GM19372 (cell line): ENCODE measurements around the gene F7.
"Not testable (repeated sequence)": the region's sequence is repeated elsewhere in the genome, so short reads cannot be mapped to it uniquely, and the experiment has no call there.

ENCODE experiments used
- ATAC-seq: cut with Tn5 transposase; IDR thresholded peaks from one replicate; pipeline ENCODE4 v1.9.1; 2021; ENCODE audit warnings: mild to moderate bottlenecking, low read depth, moderate library complexity; ENCODE audit not compliant: unreplicated experiment

F7 gene

GRCh38 chr13:113098162-113098732 is 7.3 kb upstream of the F7 start:
- no peak for ATAC-seq

DNA sequence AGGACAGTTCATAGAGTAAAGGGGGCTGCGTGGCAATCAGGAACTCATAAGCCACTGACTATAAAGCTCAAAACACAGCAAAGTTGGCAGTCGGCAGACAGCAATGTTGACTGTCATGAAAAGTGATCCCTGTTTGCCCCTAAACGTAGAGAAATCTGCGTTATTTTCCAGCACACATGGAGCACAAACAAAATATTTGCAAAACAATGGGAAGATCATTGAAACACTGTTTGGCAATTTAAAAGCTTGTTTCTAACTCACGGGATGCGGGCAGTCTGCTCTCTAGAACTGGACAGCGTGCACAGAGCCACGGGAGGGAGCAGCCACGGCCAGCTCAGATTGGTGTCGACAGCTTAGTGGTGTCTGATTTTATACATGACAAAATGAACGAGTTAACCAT is 6.4 kb upstream of the F7 start:
- ATAC-seq: no peak

DNA sequence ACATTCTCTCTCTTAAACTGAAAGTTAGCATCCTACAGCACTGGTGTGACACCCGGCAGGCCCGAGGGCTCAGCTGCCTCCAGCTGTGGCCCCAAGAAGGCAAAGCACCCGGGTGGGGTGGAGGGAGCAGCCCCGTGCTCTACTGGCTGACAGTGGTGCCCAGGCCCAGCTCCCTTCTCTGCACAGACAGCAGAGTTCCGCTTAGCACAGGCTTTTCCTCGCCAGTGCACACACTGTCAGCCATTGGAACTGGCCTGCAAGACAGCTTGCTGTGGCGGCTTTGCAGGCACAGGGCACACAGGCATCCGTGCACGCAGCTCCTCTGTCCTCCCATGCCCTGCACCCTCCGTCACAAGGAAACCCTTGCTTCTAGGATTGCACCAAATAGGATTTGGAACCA is 3.3 kb upstream of the F7 start:
- ATAC-seq: not testable (repeated sequence)

DNA sequence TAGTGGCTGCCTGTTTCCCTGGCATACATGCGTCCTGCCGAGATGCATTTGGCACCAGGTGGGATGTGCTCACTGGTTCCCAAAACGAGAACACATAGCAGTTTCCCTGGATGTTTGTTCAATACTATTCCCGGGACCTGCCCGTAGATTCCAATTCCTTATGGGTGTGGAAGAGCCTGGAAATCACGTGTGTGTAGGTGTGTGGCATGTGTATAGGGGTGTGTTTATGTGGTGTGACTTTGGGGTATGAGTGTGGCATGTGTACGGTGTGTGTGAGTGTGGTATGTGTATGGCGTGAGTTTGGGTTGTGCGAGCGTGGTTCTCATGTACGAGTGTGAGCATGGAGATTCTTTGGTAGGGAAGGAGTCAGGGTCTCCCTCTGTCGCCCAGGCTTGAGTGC is 2.9 kb upstream of the F7 start:
- ATAC-seq: no peak

DNA sequence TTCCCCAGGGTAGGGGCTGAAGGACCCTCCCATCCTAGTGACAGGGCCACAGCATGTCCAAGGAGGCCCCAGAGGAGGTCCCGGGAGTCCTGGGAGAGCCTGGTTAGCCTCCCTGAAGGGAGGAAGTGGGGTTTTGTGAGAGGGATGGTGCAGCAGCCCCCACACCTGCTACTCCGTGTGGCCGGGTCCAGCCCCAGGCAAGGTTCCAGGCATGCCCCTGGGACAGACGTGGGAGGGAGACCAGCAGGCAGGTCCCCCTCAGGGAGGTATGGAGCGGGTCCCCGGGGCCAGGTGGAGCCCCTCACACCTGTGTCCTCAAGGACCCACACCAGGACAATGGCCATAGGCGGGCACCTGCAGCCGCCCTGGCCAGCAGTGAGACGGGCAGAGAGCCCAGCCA is 1.9 kb upstream of the F7 start:
- ATAC-seq: no peak

DNA sequence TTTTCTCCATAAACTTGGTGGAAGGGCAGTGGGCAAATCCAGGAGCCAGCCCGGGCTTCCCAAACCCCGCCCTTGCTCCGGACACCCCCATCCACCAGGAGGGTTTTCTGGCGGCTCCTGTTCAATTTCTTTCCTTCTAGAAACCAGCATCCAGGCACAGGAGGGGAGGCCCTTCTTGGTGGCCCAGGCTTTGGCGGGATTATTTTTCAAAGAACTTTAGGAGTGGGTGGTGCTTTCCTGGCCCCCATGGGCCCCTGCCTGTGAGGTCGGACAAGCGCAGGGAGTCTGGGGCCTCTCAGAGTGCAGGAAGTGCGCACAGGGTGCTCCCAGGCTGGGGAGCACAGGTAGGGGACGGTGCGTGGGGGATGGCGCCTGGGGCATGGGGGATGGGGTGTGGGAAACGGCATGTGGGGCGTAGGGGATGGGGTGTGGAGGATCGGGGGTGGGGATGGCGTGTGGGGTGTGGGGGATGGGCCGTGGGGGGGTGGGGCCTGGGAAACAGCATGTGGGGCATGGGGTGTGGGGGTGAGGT is 396 bp downstream of the F7 start:
- ATAC-seq: no peak

DNA sequence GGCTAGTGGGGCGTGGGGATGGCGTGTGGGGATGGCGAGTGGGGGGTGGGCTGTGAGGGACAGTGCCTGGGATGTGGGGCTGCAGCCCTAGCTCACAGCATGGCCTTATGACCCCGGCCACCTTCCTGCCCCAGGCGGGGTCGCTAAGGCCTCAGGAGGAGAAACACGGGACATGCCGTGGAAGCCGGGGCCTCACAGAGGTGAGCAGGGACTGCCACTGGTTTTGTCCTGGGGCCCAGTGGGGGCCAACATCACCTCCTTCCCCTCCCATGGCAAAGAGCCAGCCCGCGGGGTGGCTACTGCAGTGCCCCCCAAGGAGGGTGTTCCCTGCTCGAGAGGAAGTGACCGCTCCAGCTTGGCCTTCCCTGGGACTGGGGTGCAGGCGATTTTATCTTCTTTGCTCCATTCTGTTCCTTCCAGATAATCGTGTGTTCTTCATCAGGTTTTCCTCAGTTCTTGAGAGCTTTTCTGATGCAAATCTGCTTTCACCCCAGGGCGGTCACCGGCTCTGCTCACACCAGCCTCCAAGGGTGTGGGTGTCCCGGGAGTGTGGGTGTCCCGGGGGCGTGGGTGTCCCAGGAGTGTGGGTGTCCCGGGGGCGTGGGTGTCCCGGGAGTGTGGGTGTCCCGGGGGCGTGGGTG is 1.2 kb downstream of the F7 start:
- ATAC-seq: no peak

GRCh38 chr13:113108521-113108920 is 2.9 kb downstream of the F7 start:
- ATAC-seq: not testable (repeated sequence)

DNA sequence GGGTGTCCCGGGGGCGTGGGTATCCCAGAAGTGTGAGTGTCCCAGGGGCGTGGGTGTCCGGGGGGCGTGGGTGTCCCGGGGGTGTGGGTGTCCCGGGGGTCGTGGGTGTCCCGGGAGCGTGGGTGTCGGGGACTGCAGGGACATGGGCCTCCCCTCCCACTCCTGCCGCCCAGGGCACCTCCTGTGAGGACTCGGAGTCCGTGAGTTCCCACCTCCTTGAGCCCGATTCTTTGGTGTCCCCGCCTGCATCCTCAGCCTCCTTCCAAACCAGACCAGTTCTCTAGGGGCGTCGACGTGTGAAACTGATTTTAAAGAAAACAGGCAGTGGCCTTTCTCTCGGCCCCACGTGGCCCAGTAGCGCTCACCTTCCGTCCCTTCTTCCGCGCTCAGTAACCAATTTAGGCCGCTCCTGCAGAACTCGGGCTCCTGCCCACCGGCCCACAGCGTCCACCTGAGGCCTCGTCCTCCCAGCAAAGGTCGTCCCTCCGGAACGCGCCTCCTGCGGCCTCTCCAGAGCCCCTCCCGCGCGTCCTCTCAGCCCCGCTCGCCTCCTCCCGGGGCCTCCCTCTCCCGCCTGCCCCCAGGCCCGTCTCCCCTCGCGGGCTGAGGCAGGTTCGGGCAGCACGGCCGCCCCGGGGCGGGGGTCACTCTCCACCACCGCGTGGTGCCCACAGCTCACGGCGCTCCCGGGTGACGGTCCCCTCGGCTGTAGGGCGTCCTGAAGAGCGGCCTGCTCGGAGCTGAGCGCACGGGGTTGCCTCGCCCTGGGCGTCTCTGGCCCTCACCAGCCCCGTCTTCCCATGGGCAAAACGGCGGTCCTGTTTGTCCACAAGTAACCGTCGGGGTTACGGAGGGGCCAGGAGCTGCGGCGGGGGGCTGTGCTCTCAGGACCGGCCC is 3.8 kb downstream of the F7 start:
- no peak for ATAC-seq

GRCh38 chr13:113110048-113110851 is 4.7 kb downstream of the F7 start:
- ATAC-seq: no peak

GRCh38 chr13:113110852-113111315 is 5.3 kb downstream of the F7 start:
- no peak for ATAC-seq

GRCh38 chr13:113111821-113112220 is 6.2 kb downstream of the F7 start:
- ATAC-seq: not testable (repeated sequence)

DNA sequence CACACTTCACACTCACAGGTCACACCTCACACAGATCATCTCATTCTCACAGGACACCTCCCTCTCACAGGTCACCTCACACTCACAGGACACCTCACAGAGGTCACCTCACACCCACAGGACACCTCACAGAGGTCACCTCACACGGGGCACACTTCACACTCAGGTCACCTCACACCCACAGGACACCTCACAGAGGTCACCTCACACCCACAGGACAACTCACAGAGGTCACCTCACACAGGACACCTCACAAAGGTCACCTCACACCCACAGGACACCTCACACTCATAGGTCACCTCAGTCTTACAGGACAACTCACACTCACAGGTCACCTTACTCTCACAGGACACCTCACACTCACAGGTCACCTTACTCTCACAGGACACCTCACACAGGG is 6.9 kb downstream of the F7 start:
- ATAC-seq: not testable (repeated sequence)

- ATAC-seq: no peak
Measured at GRCh38 chr13:113112893-113113845, 7.6 kb downstream of the F7 start.

- no peak for ATAC-seq
Measured at GRCh38 chr13:113113846-113114271, 8.3 kb downstream of the F7 start.

DNA sequence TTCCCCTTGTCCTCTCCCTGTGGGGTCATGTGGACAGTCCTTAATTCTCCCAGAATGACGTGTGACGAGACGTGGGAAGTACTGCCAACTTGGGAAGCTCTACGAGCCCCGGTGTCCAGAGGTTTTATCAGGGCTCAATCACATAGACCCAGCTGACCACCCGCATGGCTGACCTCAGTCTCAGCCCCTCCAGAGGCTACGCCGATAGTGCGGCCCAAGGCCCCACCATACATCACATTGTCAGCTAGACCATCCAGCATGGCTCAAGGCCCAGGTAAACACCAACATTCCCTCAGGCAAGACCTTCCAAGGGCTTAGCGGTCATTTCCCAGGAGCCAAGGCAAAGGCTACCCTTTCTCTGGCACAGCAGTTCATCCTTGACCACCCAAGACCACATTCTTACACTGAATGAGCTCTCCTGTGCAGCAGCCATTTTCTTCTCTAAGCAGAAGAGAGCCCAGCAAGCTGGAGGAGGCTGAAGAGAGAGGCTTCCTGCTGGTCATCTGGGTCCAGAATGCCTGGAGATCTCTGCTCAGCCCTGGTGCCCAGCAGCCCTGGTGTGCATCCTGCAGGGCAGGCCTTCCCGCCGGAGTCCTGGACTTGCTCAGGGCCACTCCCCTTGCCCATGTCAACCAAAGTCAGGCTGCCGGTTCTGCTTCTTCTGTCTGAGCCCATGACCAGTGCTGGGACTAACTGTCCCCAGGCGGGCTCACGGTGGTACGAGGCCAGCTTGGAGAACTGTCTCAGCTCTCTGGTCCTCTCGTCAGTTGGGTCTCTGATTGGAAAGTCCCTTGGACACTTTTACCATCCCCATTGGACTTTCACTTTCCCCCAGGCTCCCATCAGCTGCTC is 9.1 kb downstream of the F7 start:
- no peak for ATAC-seq

GRCh38 chr13:113115363-113116205 is 10.0 kb downstream of the F7 start:
- ATAC-seq: no peak
